ENCODE measurements around the gene PDE10A.
"Not testable (repeated sequence)": the region's sequence is repeated elsewhere in the genome, so short reads cannot be mapped to it uniquely, and the experiment has no call there.

PDE10A gene

GRCh38 chr6:165586706-165587105, 76.3 kb downstream of the PDE10A start:
- no peak for DNase-seq (ENCODE audit: low read depth)

DNA sequence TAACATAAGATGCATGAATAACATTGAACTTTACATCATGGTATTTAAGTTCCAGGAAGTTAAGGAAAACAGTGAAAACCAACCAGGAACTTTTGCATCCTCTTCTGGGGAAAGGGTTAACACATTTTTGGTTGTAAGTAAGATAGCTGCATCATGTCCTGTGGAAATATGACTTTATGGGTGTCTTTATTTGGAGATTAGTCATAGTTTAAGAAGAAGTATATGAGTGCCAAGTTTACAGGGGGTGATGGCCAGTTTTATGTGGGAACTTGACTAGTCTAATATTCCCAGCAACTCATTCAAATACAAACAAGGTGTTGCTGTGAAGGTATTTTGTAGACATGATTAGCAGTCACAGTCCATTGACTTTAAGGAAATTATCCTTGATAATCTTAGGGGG, 78.0 kb downstream of the PDE10A start:
- no peak for DNase-seq (ENCODE audit: low read depth)

- DNase-seq (ENCODE audit: low read depth), result no peak
Observed at GRCh38 chr6:165584541-165584940, 78.5 kb downstream of the PDE10A start.

DNA sequence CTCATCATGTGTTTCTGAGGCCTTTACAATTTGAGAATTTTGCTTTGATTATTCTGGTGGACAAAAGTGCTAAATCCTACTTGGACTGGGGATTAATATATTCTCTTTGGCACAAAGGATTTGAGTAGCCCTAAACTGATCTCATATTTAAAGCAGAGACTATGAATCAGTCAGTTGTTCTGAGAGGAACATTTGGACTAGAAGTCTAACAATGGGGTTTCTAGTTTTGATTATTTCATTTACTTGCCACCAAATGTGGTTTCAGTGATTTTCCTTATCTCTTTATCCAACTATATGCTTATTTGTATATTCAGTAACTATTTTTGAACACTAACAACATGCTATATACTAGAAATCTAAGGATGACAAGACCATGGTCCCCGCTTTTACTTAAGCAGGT, 81.4 kb downstream of the PDE10A start:
- DNase-seq (ENCODE audit: low read depth), result no peak

DNA sequence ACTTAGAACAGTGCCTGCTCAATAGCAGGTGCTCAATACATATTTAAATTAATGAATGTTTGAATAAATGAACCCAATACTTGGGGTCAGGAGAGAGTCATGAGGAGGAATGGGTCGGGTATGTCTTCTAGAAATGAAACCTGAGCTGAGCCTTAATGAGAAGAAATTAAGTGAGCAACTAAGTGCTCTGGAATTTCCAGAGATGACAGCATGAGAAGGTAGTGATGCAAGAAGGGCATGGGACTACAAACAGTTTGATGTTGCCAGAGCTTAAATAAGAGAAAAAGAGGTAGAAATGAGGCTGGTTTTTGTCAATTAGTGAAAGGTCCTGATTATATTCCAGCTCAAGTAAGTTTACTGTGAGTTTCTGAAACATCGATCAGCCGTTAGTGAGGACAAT, 82.9 kb downstream of the PDE10A start:
- no peak for DNase-seq (ENCODE audit: low read depth)

DNA sequence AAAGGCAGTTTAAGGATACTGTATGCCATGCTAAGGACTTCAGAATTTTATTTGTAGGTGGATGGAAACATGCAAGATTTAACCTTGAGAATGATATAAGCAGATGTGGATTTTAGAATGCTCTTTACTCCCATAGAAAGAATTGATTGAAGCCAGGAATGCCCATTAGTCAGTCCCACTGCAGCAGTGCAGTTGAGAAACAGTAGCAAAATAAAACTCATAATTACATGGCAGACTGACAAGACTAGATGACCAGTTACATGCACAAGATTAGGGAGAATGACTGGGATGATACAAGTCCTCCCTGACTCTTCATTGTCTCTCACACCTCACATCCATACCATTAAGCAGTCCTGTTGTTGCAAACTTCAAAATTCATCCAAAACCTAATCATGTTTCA, 83.9 kb downstream of the PDE10A start:
- DNase-seq (ENCODE audit: low read depth), result no peak

GRCh38 chr6:165577556-165577955, 85.5 kb downstream of the PDE10A start:
- no peak for DNase-seq (ENCODE audit: low read depth)

GRCh38 chr6:165575158-165575549, 87.9 kb downstream of the PDE10A start:
- no peak for DNase-seq (ENCODE audit: low read depth)

DNA sequence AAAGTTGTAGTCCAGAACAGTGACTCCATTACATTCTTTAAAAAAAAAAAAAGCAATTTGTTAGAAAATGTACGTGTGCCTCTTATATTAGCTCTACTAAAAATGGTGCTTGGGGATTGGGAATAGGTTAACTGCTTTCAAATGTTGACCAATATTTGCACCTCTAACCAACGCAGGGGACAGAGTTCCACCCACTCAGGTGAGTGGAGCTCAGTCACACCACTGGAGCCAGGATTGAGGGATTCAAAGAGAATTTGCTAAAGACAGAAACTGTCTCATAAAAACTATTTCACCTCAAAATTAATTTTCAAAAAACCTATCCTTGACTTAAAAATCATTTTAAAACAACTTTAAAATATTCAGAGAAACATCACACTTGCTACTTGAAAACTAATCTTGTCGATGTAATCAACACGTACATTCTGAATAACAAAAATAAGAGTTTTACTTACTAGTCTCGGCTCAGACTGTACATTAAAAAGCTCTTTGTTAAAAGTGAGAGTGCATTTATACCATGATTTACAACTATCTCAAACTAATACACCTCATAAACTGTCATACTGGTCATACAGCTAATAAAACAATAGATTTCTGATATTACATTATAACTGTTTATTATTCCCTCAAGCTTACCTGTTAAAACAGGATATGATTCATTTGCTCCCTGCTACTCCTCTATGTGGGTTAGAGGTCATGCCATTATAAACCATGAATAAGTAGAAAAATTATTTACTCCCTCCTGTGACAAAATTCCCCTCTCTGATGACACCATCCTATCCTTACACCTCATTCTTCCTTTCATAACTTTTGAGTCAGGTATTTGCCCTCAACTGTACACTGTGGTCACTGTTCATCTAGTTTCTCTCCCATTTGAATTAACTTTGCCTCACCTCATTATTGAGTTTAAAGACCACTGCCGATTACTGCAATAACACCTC, 88.6 kb downstream of the PDE10A start:
- DNase-seq (ENCODE audit: low read depth), result no peak

- no peak for DNase-seq (ENCODE audit: low read depth)
Observed at GRCh38 chr6:165573671-165574070, 89.4 kb downstream of the PDE10A start.

DNA sequence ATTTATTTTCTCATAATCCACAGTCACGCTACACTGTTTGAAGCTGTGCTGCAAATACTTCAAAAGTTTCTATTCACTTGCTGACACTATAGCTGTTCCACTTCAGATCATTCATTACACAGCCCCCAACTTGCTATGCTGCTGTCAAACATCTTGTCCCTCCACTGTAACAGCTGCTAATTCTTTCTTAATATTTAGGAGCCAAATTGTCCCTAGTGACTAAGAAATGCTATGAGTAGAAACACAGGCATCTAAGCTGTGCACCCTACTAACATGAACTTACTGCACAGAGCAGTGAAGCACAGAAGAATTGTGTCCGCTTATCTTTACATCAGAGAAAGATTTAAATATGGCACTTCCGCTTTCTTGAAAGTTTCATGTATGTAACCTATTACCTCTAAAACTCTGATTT, 91.3 kb downstream of the PDE10A start:
- DNase-seq (ENCODE audit: low read depth), result no peak

- no peak for DNase-seq (ENCODE audit: low read depth)
Observed at GRCh38 chr6:165571068-165571682, 91.9 kb downstream of the PDE10A start.

DNA sequence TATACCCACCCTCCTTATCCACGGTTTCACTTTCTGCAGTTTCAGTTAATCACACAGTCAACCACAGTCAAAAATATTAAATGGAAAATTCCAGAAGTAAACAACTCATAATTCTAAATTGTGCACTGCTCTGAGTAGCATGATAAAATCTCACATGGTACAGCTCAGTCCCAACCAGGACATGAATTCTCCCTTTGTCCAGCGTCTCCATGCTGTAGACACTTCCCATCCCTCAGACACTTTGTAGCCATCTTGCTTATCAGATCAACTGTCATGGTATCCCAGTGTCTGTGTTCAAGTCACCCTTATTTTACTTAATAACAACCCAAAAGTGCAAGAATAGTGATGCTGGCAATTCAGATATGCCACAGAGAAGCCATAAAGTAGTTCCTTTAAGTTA, 94.7 kb downstream of the PDE10A start:
- no peak for DNase-seq (ENCODE audit: low read depth)

DNA sequence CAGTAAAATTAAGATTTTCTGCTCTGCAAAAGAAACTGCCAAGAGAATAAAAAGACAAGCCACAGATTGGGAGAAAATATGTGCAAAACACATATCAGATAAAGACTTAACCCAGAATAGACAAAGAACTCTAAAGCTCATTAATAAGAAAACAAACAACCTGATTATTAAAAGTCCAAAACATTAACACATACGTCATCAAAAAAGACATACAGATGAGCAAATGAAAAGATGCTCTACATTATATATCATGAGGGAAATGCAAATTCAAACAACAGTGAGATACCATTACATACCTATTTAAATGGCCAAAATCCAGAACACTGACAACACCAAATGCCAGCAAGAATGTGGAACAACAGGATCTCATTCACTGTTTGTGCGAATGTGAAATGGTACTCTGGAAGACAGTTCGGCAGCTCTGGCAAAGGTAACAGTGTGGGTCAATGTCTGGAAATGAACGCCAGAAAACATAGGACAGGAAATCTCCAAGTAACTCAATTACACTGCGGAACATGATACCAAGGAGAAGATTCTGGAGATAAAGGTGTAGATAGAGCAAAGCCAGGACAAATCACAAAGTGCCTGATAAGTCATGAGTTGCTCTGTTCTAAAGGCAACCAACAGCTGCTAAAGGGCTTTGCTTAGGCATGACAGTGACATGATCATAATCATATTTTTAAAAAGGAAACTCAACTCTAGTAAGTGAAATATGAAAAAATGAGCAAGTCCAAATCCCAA, 96.8 kb downstream of the PDE10A start:
- DNase-seq (ENCODE audit: low read depth), result no peak

- DNase-seq (ENCODE audit: low read depth), result no peak
Observed at GRCh38 chr6:165562421-165563090, 100.5 kb downstream of the PDE10A start.

DNA sequence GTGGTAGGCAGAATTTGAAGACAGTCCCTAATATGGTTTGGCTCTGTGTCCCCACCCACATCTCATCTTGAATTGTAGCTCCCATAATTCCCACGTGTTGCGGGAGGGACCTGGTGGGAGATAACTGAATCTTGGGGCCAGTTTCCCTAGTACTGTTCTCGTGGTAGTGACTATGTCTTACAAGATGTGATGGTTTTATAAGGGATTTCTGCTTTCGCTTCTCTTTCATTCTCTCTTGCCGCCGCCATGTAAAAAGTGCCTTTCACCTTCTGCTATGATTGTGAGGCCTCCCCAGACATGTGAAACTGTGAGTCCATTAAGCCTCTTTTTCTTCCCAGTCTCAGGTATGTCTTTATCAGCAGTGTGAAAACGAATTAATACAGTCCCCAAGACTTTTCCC, 103.4 kb downstream of the PDE10A start:
- no peak for DNase-seq (ENCODE audit: low read depth)

DNA sequence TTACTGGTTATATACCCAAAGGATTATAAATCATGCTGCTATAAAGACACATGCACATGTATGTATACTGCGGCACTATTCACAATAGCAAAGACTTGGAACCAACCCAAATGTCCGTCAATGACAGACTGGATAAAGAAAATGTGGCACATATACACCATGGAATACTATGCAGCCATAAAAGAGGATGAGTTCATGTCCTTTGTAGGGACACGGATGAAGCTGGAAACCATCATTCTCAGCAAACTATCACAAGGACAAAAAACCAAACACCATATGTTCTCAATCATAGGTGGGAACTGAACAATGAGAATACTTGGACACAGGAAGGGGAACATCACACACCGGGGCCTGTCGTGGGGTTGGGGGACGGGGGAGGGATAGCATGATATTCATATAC, 104.9 kb downstream of the PDE10A start:
- not testable (repeated sequence) for DNase-seq (ENCODE audit: low read depth)

DNA sequence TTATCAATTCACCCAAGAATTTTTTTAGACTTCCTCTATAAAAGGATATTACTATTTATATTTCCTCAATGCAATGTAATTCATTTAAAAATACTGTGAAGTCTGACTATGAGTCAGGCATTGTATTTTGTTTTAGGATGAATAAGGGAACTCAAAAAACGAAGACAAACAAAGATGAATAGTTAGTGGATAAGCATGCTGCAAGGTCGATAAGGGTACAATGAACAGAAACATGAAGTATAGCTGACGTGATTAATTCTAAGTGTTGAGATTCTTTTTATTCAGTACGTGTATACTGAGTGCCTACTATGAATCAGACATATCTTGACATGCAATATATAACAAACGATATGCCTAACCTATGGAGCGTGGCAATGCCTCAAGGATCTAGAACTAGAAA, 105.4 kb downstream of the PDE10A start:
- DNase-seq (ENCODE audit: low read depth), result no peak

DNA sequence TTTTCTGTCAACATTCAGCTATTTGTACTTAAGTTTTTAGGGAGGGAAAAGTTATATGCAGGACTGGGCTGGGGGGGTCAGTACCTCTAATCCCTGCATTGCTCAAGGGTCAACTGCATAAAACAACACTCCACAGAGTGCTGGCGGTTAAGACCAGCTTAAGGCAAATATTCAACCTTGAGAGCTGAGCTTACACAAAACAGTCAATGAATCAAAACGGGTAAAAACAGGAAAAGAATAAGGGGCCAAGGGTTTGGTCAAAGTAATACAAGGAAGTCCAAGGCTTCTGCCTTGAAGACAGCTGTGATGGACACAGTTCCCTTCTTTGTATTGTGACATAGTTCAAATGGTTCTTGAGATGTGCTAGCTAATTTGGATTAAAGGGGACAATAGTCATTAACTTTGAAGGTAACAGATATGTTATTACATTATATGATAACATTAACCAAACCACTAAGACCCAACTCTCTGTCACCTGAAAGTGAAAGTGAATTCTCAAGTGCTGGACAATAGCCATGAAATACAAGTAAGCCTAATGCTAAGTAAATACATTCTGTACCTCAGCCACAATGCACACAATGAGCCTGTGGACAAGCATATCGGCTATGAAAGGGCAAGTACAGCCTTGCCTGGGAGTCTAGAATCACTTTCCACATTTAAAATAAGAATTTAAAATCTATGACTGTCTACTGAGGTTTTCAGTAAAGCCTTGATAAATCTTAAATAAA, 106.8 kb downstream of the PDE10A start:
- no peak for DNase-seq (ENCODE audit: low read depth)

DNA sequence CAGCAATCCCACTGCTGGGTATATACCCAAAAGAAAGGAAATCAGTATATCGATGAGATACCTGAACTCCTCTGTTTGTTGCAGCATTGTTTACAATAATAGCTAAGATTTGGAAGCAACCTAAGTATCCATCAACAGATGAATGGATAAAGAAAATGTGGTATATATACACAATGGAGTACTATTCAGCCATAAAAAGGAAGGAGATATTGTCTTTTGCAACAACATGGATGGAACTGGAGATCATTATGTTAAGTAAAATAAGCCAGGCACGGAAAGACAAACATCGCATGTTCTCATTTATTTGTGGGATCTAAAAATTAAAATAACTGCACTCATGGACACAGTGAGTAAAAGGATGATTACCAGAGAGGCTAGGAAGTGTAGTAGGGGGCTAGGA, 108.4 kb downstream of the PDE10A start:
- DNase-seq (ENCODE audit: low read depth), result not testable (repeated sequence)

DNA sequence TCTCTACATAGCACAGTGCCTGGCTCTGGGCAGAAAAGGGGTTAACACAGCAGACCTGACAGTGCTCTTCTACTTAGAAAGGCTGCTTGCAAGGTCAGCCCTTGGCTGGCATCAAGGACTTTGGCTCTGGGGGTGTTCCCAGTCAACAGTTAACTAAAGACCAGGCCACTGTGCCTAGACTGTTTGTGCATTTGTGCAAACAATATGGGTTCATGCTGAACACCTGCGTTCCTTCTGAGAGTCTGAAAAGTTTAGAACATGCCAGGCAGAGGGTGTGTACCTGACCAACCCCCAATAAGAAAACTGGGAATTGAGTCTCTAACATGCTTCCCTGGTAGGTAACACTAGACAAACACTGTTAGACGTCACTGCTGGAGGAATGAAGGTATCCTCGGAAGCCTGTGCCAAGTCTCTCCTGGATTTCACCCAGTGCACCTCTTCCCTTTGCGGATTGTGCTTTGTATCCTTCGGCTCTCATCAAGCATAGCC, 110.7 kb downstream of the PDE10A start:
- DNase-seq (ENCODE audit: low read depth), result no peak
